RCC 7860 (cell line): Measurements from ENCODE around the gene RPN2.

Experiments
- DNase-seq: peaks from one replicate; pipeline ENCODE4 v3.0.0-alpha.2; 2015; ENCODE audit warnings: low spot score
- FAIRE-seq: peaks from 2 replicates; lab custom pipeline; 2012; peaks lifted over from hg19 to GRCh38; lab: Jason Lieb, UNC

RPN2 gene

GRCh38 chr20:37288091-37288490 is 109.0 kb downstream of the RPN2 start:
- FAIRE-seq (no peak), DNase-seq (no peak)

GRCh38 chr20:37290158-37290810 is 111.2 kb downstream of the RPN2 start:
- FAIRE-seq (no peak), DNase-seq (no peak)
